NCI-H1417 treated with DMSO at 0.1 percent for 48 hours (cell line): ENCODE measurements around the gene VWA3A.
"Not testable (repeated sequence)": the region's sequence is repeated elsewhere in the genome, so short reads cannot be mapped to it uniquely, and the experiment has no call there.

Experiments
- DNase-seq: peaks from one replicate; lab custom pipeline; 2025; lab: John Stamatoyannopoulos, UW

VWA3A gene

GRCh38 chr16:22139008-22139407 is 46.7 kb downstream of the VWA3A start:
- DNase-seq: no peak

GRCh38 chr16:22139732-22140131 is 47.4 kb downstream of the VWA3A start:
- no peak for DNase-seq

GRCh38 chr16:22141767-22142166 is 49.4 kb downstream of the VWA3A start:
- no peak for DNase-seq

DNA sequence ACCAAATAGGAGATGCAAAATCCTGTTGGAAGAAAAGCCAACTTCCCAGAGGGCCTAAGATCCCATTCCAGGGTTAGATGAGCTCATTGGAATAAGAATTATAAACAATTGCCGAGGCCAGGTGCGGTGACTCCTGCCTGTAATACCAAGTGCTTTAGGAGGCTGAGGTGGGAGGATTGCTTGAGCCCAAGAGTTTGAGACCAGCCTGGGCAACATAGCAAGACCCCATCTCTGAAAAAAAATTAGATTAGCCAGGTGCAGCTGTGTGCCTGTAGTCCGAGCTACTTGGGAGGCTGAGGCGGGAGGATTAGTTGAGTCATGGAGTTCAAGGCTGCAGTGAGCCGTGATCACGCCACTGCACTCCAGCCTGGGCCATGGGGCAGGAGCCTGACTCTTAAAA is 52.2 kb downstream of the VWA3A start:
- no peak for DNase-seq

DNA sequence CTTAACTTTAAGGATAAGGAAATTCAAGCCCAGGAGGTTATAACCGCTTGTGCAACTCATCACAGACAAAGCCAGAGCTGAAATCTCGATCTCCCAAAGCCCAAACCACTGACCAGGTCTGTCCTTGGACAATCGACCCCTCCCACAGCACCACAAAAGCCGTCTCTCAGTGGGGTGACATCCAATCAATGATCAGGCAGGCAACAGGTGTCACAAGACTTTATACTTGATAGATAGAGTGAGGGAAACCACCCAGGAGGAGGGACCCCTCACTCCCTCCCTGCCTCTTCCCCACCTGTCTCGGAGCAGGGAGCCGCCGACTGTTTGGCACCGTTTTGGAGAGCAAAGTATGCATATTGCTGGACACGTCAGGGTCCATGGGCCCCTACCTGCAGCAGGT is 55.5 kb downstream of the VWA3A start:
- no peak for DNase-seq

DNA sequence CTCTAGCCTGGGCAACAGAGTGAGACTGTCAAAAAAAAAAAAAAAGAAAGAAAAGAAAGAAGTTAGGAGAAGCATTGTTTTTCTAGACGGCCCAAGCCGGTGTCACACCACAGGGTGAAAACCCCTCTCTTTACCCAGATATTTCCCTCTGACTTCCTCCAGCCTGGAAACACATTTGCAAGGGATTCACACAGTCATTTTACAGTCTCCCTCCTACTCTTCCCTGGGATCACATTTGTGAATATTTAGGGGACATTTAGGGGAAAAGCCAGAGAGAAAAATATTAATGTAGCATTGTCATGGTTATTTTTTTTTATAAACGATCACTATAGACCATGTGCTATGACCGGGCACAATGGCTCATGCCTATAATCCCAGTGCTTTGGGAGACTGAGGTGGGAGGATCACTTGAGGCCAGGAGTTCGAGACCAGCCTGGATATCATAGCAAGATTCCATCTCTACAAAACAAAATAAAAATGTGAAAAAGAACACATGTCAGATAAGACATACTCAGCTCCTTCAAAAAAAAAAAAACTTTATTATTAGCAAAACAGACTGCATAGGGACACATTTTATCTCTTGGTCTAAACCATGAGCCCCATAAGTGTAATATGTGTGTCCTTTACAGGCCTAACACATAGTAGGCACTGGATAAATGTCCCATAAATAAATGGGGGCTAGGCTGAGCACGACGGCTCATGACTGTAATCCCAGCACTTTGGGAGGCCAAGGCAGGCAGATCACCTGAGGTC is 59.1 kb downstream of the VWA3A start:
- DNase-seq: no peak

DNA sequence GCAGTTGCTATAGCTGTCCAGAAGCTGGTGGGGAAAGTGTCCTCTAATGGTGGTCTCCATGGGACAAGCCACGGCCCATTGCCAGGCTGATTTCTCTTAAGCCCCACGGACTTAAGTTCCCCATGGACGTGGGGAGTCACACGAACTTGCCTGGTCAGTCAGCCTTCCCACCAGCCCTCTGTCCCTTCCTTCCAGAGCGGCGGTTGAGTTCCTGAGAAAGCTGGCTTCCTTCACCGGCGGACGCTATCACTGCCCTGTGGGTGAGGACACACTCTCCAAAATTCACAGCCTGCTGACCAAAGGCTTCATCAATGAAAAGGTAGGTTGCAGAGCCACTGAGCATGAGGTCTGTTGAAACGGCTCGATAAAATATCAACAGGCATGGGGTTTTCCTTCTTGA is 60.0 kb downstream of the VWA3A start:
- DNase-seq: no peak

DNA sequence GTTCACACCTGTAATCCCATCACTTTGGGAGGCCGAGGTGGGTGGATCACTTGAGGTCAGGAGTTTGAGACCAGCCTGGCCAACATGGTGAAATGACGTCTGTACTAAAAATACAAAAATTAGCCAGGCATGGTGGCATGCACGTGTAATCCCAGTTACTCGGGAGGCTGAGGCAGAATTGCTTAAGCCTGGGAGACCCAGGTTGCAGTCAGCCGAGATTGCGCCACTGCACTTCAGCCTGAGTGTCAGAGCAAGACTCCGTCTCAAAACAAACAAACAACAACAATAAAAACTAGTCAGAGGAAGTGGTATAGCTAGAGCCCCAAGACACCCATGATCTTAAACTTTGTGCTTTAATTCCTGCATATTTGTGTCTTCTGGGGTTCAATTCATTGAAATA is 60.7 kb downstream of the VWA3A start:
- not testable (repeated sequence) for DNase-seq

DNA sequence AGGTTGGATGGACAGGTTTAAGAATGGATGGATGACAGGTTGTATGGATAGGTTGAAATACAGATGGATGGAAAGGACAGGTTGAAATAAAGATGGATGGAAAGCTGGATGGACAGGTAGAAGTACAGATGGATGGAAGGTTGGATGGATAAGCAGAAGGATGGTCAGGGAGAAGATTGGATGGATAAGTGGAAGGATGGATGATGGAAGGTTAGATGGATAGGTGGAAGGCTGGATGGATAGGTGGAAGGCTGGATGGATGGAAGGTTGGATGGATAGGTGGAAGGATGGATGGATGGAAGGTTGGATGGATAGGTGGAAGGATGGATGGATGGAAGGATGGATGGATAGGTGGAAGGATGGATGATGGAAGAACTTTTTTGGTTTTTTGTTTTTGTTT is 69.1 kb downstream of the VWA3A start:
- DNase-seq: no peak

DNA sequence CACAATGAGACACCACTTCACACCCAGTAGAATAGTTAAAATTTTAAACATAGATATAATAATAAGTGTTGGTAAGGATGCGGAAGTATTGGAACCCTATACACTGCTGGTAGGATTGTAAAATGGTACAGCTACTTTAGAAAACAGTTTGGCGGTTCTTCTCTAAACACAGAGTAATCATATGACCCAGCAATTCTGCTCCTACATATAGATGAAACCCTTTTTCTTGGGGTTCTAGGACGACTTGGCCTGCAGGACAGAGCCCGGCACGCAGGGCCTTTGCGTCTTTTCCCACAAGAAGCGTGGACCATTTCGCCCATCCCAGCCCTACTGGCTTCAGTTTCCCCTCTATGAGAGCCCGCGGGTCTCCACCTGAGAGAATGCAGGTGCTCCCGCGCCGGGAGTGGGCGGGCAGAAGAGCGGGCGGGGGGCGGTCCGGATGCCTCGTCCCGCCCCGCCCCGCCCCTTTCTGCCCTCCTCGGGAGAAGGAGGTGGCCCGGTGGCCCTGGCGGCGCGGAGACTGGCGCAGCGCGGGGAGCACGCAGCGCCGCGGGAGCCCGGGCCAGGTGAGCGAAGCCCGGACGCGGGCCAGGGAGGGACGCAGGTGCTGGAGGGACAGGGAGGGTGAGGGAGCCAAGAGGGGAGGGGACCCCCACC is 69.8 kb downstream of the VWA3A start, which contains the start of gene SDR42E2:
TSS of gene SDR42E2 (plus strand) at position 508 of the 657 bp plus-strand sequence. CDS start 3,077 bp downstream, outside the sequence.
- no peak for DNase-seq

DNA sequence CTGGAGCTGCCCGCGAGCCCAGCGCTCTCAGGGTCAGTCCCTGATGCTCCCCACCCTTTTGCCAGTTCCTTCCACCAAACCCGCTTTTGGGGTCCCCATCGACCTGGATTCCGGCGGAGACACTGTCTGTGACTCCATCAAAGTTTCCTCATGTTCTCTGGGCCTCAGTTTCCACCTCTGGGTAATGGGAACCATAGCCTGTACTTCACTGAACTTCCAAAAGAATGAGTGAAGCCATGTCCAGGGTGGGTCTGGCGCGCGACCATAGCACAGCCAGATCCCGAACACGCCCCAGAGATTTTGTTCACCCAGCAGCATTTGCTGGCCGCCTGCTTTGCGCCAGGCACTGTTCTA is 70.3 kb downstream of the VWA3A start:
- DNase-seq: no peak

DNA sequence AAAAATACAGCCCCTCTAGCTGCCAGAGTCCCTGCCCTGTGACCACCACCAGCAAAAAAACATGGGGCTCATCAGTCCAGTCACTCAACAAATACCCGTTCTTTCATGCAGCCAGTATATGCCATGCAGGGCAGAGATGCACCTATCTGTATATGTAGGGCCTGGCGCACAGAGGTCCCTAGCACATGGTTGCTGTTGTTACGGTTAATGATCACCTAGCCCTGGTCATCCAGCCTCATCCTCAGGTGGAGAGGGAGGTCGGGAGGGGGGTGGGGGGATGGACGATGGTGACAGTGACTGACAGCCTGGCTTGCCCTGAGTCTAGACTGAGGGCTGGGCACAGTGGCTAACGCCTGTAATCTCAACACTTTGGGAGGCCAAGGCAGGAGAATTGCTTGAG is 71.5 kb downstream of the VWA3A start:
- DNase-seq: no peak

GRCh38 chr16:22164482-22164881 is 72.1 kb downstream of the VWA3A start:
- no peak for DNase-seq

GRCh38 chr16:22165508-22166285 is 73.4 kb downstream of the VWA3A start:
- DNase-seq: no peak

- DNase-seq: no peak
Measured at GRCh38 chr16:22171953-22172352, 79.6 kb downstream of the VWA3A start.

DNA sequence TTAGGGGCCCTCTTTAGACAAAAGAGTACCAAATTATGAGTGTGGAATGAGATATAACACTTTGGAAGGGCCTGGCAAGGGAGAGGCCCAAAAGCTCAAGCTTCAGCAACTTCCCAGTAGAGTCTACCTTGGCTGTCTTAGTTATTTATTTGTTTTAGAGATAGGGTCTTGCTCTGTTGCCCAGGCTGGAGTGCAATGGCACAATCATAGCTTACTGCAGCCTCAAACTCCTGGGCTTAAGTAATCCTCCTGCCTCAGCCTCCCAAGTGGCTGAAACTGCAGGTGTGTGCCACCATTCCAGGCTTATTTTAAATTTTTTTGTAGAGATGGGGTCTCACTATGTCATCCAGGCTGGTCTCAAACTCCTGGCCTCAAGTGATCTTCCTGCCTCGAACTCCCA is 80.3 kb downstream of the VWA3A start:
- DNase-seq: not testable (repeated sequence)

DNA sequence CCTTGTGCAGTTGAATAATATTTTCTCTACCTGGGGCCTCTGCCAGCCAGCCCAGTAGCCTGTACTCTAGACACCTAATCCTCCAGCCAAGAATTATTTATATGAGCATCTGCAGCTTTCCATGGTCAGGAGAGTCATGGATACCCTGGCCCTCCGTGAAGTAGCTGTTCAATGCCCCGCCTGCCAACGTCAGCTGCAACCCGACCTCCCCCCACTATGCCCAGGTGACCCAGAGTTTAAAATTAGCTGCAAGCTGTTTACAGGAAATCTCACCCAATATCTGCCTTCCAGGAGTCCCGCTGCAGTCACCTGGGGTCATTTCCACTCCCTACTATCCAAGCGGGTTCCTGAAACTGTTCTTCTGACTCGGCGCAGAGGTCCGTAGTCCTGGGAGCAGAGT is 82.3 kb downstream of the VWA3A start:
- no peak for DNase-seq

GRCh38 chr16:22177968-22178930 is 85.9 kb downstream of the VWA3A start:
- DNase-seq: no peak

GRCh38 chr16:22181426-22181825 is 89.1 kb downstream of the VWA3A start:
- DNase-seq: no peak

DNA sequence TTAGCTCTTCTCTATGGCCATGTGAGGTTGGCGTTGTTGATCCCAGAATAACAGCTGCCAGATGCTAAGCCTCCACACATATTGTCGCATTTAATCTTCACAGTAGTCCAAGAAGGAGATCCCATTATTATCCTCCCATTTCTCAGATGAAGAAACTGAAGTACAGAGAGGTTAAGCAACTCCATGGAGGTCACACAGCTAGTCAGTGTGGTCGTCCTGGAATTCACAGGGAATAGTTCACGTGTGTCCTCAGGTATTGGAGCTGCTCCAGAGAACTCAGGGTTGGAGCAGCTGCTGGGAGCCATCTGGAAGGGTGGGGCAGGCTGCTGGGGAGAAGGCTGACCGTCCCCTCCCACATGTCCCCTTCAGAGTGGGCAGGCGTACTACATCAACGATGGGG is 89.5 kb downstream of the VWA3A start:
- no peak for DNase-seq

DNA sequence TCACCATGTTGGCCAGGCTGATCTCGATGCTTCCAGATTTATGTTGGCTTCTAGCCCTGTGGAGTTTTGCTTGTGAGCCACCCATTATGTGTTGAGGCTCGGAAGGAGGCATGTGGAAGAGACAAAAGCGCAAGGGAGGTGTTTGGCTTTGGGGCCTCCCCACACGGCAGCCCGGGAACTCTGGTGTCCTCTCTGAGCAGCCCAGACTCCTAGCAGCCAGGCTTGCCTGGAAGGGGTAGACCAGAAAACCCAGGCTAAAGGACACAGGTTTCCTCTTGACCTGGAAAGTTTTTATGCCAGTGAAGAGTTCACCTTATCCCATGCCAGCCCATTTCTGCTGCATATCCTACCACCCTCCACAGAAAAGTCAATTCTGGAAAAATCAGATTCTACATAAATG is 91.0 kb downstream of the VWA3A start:
- no peak for DNase-seq
